Endodermal cell (in vitro differentiated cells): ENCODE results near the gene NEGR1. TPM values are rescaled to one million over a fixed set of nuclear protein-coding genes. Genes with fewer than 3 reads are reported as not detected.

Experiments
- DNase-seq: peaks from one replicate; pipeline ENCODE4 v3.0.0-alpha.2; 2017
- H3K27ac ChIP-seq: 2 replicates; pipeline ENCODE4 v1.5.1; 2013; ENCODE audit warnings: mild to moderate bottlenecking, low read depth, low read length, moderate library complexity
- H3K27me3 ChIP-seq: 2 replicates; pipeline ENCODE4 v1.6.1; 2013; ENCODE audit warnings: mild to moderate bottlenecking, low read length, moderate library complexity; ENCODE audit not compliant: insufficient read depth, control insufficient read depth, poor library complexity, severe bottlenecking
- H3K36me3 ChIP-seq: 2 replicates; pipeline ENCODE4 v1.7.0; 2013; ENCODE audit warnings: mild to moderate bottlenecking, low read length, moderate library complexity; ENCODE audit not compliant: control insufficient read depth, insufficient read depth
- H3K4me1 ChIP-seq: one replicate; pipeline ENCODE4 v1.7.0; 2013; ENCODE audit warnings: low read length; ENCODE audit not compliant: control insufficient read depth, insufficient read depth
- H3K4me3 ChIP-seq: 2 replicates; pipeline ENCODE4 v1.5.1; 2013; ENCODE audit warnings: mild to moderate bottlenecking, low read length, moderate library complexity
- H3K9ac ChIP-seq: 2 replicates; pipeline ENCODE4 v1.6.1; 2013; ENCODE audit warnings: mild to moderate bottlenecking, low read length, moderate library complexity; ENCODE audit not compliant: poor library complexity, severe bottlenecking; ENCODE audit errors: extremely low read depth
- H3K9me3 ChIP-seq: 2 replicates; pipeline ENCODE4 v1.6.1; 2013; ENCODE audit warnings: mild to moderate bottlenecking, low read length, moderate library complexity; ENCODE audit not compliant: control insufficient read depth
- H3K27ac Mint-ChIP-seq: 2 replicates; pipeline ENCODE4 v1.8.0; 2020; ENCODE audit warnings: mixed read lengths
- H3K27me3 Mint-ChIP-seq: 2 replicates; pipeline ENCODE4 v1.8.0; 2021; ENCODE audit warnings: mild to moderate bottlenecking, mixed read lengths; ENCODE audit not compliant: insufficient read depth
- H3K36me3 Mint-ChIP-seq: 2 replicates; pipeline ENCODE4 v1.8.0; 2020; ENCODE audit warnings: low read depth, mixed read lengths
- H3K4me1 Mint-ChIP-seq: 2 replicates; pipeline ENCODE4 v1.8.0; 2020; ENCODE audit warnings: mixed read lengths
- H3K4me3 Mint-ChIP-seq: 2 replicates; pipeline ENCODE4 v1.8.0; 2020; ENCODE audit warnings: mild to moderate bottlenecking, moderate library complexity, mixed read lengths
- H3K9me3 Mint-ChIP-seq: 2 replicates; pipeline ENCODE4 v1.8.0; 2020; ENCODE audit warnings: mild to moderate bottlenecking, mixed read lengths
- CTCF ChIP-seq: fragments of 200-600 bp; sonication (generic); conservative IDR thresholded peaks from 2 replicates; pipeline ENCODE4 v1.5.0; 2021; ENCODE audit warnings: antibody characterized with exemption, mild to moderate bottlenecking
- WGBS, 2 experiments: methylation state at CpG; one replicate each; pipeline versions ENCODE4 v1.1.5 to v1.1.7; 2013; ENCODE audit warnings: missing lambda C conversion rate in 2 of 2, mixed read lengths in 1 of 2; ENCODE audit not compliant: insufficient coverage in 1 of 2, insufficient read length in 1 of 2; 5-methylcytosine and 5-hydroxymethylcytosine counted together
- total RNA-seq, 2 donors: library from RNA; stranded (reverse); fragmentation: NEBNext Ultra II Directional in 1 of 2; extraction: Animal tissue kit (Norgen Biotek cat#: 25700) in 1 of 2; gene quantifications; 2 replicates in 1 of 2; 3 replicates in 1 of 2; pipeline ENCODE4 v1.2.1, GENCODE V29; 2021

The NEGR1 gene
- total RNA-seq, 2 donors from 2014 or later, result 1.5 to 2.1 TPM

- Histone ChIP-seq H3K9me3 (no peaks in the 10 kb centered on the region), H3K27me3 (no peaks in the 10 kb centered on the region), H3K4me1 (no peaks in the 10 kb centered on the region), H3K9ac (no peak overlapping the region), H3K27ac (no peak overlapping the region), H3K36me3 (no peaks in the 10 kb centered on the region), H3K4me3 (no peak overlapping the region)
- TF ChIP-seq CTCF, result no peak
- DNase-seq, result no peak
- H3K27ac Mint-ChIP-seq, result no peak overlapping the region
- H3K4me1 Mint-ChIP-seq, result no peaks in the 10 kb centered on the region
- H3K27me3 Mint-ChIP-seq, result no peaks in the 10 kb centered on the region
- no peaks in the 10 kb centered on the region for H3K9me3 Mint-ChIP-seq
- no peak overlapping the region for H3K4me3 Mint-ChIP-seq
- 79% methylated on average over 1 of the region's 1 CpG; no CpG with 5 or more reads in 1 of the 2 experiments for WGBS, 2 experiments
- no peaks in the 10 kb centered on the region for H3K36me3 Mint-ChIP-seq
These were observed 854.3 kb downstream of the NEGR1 start for GRCh38 chr1:71428029-71428428.

- Mint-ChIP-seq H3K9me3 (no peaks in the 10 kb centered on the region), H3K36me3 (no peaks in the 10 kb centered on the region), H3K27me3 (no peaks in the 10 kb centered on the region), H3K4me1 (no peaks in the 10 kb centered on the region), H3K4me3 (no peak overlapping the region), H3K27ac (no peak overlapping the region)
- no peaks in the 10 kb centered on the region for H3K36me3 ChIP-seq
- WGBS, 2 experiments, result 67 to 94% methylated on average over 1 to 3 of the region's 3 CpGs
- no peaks in the 10 kb centered on the region for H3K4me1 ChIP-seq
- no peaks in the 10 kb centered on the region for H3K27me3 ChIP-seq
- H3K4me3 ChIP-seq, result no peak overlapping the region
- no peak overlapping the region for H3K9ac ChIP-seq
- no peaks in the 10 kb centered on the region for H3K9me3 ChIP-seq
- no peak for DNase-seq
- no peak for TF ChIP-seq CTCF
- H3K27ac ChIP-seq, result no peak overlapping the region
These were observed 855.3 kb downstream of the NEGR1 start for GRCh38 chr1:71427066-71427465.

- Histone ChIP-seq H3K4me1 (no peaks in the 10 kb centered on the region), H3K27ac (no peak overlapping the region), H3K4me3 (no peak overlapping the region), H3K36me3 (no peaks in the 10 kb centered on the region), H3K9me3 (no peaks in the 10 kb centered on the region), H3K9ac (no peak overlapping the region), H3K27me3 (no peaks in the 10 kb centered on the region)
- Mint-ChIP-seq H3K36me3 (no peaks in the 10 kb centered on the region), H3K27ac (no peak overlapping the region), H3K4me1 (no peaks in the 10 kb centered on the region), H3K9me3 (no peaks in the 10 kb centered on the region), H3K4me3 (no peak overlapping the region), H3K27me3 (no peaks in the 10 kb centered on the region)
- DNase-seq, result no peak
- no peak for TF ChIP-seq CTCF
These were observed 857.8 kb downstream of the NEGR1 start for GRCh38 chr1:71424536-71424935.
